HepG2 (cell line): ENCODE results near the gene PLA2G2A. TPM values are rescaled to one million over a fixed set of nuclear protein-coding genes. Genes with fewer than 3 reads are reported as not detected.
A peak's percentile ranks its signal among the peaks of the same experiment; 100 is the strongest.

Experiments used
- BCL6 ChIP-seq: IDR thresholded peaks from 2 replicates; pipeline ENCODE4 v1.6.1; 2016; ENCODE audit warnings: missing genetic modification reagents, missing compliant biosample characterization
- CHD4 ChIP-seq: fragments of 200-600 bp; sonication (generic); IDR thresholded peaks from 2 replicates; pipeline ENCODE4 v1.7.0; 2017; ENCODE audit warnings: mild to moderate bottlenecking, low read length, borderline replicate concordance
- CREM ChIP-seq, 2 experiments: sonication (generic) in 1 of 2; formaldehyde crosslinking in 1 of 2; IDR thresholded peaks; 2 replicates each; pipeline versions ENCODE4 v1.4.0 to v1.6.1; 2016 to 2020; ENCODE audit warnings: antibody characterized with exemption in 1 of 2, mild to moderate bottlenecking in 1 of 2, missing genetic modification reagents in 1 of 2
- DDIT3 ChIP-seq: sonication (generic); formaldehyde crosslinking; IDR thresholded peaks from 2 replicates; pipeline ENCODE4 v1.4.0; 2020; ENCODE audit warnings: mild to moderate bottlenecking, missing genetic modification reagents
- EED ChIP-seq: sonication (generic); formaldehyde crosslinking; IDR thresholded peaks from 2 replicates; pipeline ENCODE4 v1.5.0; 2020; ENCODE audit warnings: mild to moderate bottlenecking, missing genetic modification reagents
- FOXK2 ChIP-seq: fragments of 450-650 bp; IDR thresholded peaks from 2 replicates; pipeline ENCODE4 v1.6.1; 2016
- MBNL3 ChIP-seq: fragments of 250-450 bp; sonication (Bioruptor Pico); conservative IDR thresholded peaks from 2 replicates; pipeline ENCODE4 v1.8.0; 2022; ENCODE audit warnings: mild to moderate bottlenecking, inconsistent platforms
- MIXL1 ChIP-seq: IDR thresholded peaks from 2 replicates; pipeline ENCODE4 v1.6.1; 2016
- MYPOP ChIP-seq: sonication (generic); formaldehyde crosslinking; IDR thresholded peaks from 2 replicates; pipeline ENCODE4 v1.8.1; 2023; ENCODE audit warnings: mild to moderate bottlenecking, moderate library complexity, missing genetic modification reagents
- NFIB ChIP-seq: sonication (generic); formaldehyde crosslinking; IDR thresholded peaks from 2 replicates; pipeline ENCODE4 v1.9.0; 2021; ENCODE audit warnings: missing genetic modification reagents, mild to moderate bottlenecking, borderline replicate concordance
- NKX3-1 ChIP-seq: sonication (generic); formaldehyde crosslinking; IDR thresholded peaks from 2 replicates; pipeline ENCODE4 v1.5.0; 2020; ENCODE audit warnings: missing genetic modification reagents
- PAX8 ChIP-seq: sonication (generic); formaldehyde crosslinking; IDR thresholded peaks from 2 replicates; pipeline ENCODE4 v1.8.0; 2022; ENCODE audit warnings: mild to moderate bottlenecking, missing genetic modification reagents, borderline replicate concordance
- THAP7 ChIP-seq: sonication (generic); formaldehyde crosslinking; IDR thresholded peaks from 2 replicates; pipeline ENCODE4 v1.8.1; 2023; ENCODE audit warnings: mild to moderate bottlenecking, missing genetic modification reagents
- TMF1 ChIP-seq: sonication (generic); formaldehyde crosslinking; IDR thresholded peaks from 2 replicates; pipeline ENCODE4 v1.8.1; 2022; ENCODE audit warnings: low read depth, missing genetic modification reagents
- ZBTB20 ChIP-seq: sonication (generic); formaldehyde crosslinking; IDR thresholded peaks from 2 replicates; pipeline ENCODE4 v1.8.1; 2023; ENCODE audit warnings: missing genetic modification reagents, low read depth, mild to moderate bottlenecking, borderline replicate concordance
- ZFP1 ChIP-seq: IDR thresholded peaks from 2 replicates; pipeline ENCODE4 v1.6.1; 2016
- ZFX ChIP-seq: sonication (generic); formaldehyde crosslinking; IDR thresholded peaks from 2 replicates; pipeline ENCODE4 v1.4.0; 2020; ENCODE audit warnings: mild to moderate bottlenecking, low read depth, missing genetic modification reagents, moderate library complexity
- ZMYM2 ChIP-seq: sonication (generic); formaldehyde crosslinking; IDR thresholded peaks from 2 replicates; pipeline ENCODE4 v1.8.0; 2022; ENCODE audit warnings: mild to moderate bottlenecking, missing genetic modification reagents
- ZNF225 ChIP-seq: sonication (generic); formaldehyde crosslinking; IDR thresholded peaks from 2 replicates; pipeline ENCODE4 v1.4.0; 2020; ENCODE audit warnings: mild to moderate bottlenecking, missing genetic modification reagents
- ZNF281 ChIP-seq: sonication (generic); formaldehyde crosslinking; IDR thresholded peaks from 2 replicates; pipeline ENCODE4 v1.4.0; 2020; ENCODE audit warnings: missing genetic modification reagents, borderline replicate concordance
- ZNF432 ChIP-seq: sonication (generic); formaldehyde crosslinking; IDR thresholded peaks from 2 replicates; pipeline ENCODE4 v1.5.0; 2020; ENCODE audit warnings: missing genetic modification reagents, mild to moderate bottlenecking, borderline replicate concordance
- ZNF567 ChIP-seq: sonication (generic); formaldehyde crosslinking; IDR thresholded peaks from 2 replicates; pipeline ENCODE4 v1.8.1; 2023; ENCODE audit warnings: mild to moderate bottlenecking, missing genetic modification reagents, borderline replicate concordance
- ZNF570 ChIP-seq: sonication (generic); formaldehyde crosslinking; IDR thresholded peaks from 2 replicates; pipeline ENCODE4 v1.4.0; 2020; ENCODE audit warnings: mild to moderate bottlenecking, missing genetic modification reagents, borderline replicate concordance
- ZNF572 ChIP-seq: sonication (generic); formaldehyde crosslinking; IDR thresholded peaks from 2 replicates; pipeline ENCODE4 v1.5.1; 2020; ENCODE audit warnings: mild to moderate bottlenecking, missing genetic modification reagents
- ZNF709 ChIP-seq: sonication (generic); formaldehyde crosslinking; IDR thresholded peaks from 2 replicates; pipeline ENCODE4 v1.5.0; 2020; ENCODE audit warnings: mild to moderate bottlenecking, missing genetic modification reagents
- ZNF777 ChIP-seq: sonication (generic); formaldehyde crosslinking; IDR thresholded peaks from 2 replicates; pipeline ENCODE4 v1.4.0; 2020; ENCODE audit warnings: missing genetic modification reagents
- ZSCAN25 ChIP-seq: sonication (generic); formaldehyde crosslinking; IDR thresholded peaks from 2 replicates; pipeline ENCODE4 v1.8.0; 2022; ENCODE audit warnings: mild to moderate bottlenecking, missing genetic modification reagents
- polyA plus RNA-seq, 8 experiments: library from polyadenylated mRNA; depleted of rRNA in 3 of 8; stranded (reverse) in 7 of 8; unstranded in 1 of 8; fragments of >200 nt; fragmentation: Illumina TruSeq in 4 of 8; extraction: Trizol in 4 of 8; gene quantifications; 2 replicates each; pipeline versions ENCODE4 v1.2.1 to v1.2.3, GENCODE V29; 2011 to 2016; ENCODE audit warnings: low read depth in 4 of 8, missing spikeins in 1 of 8, mixed read lengths in 1 of 8; ENCODE audit not compliant: insufficient read depth in 1 of 8
- total RNA-seq, 5 experiments: library from RNA; depleted of rRNA; stranded (reverse); fragments of >200 nt; fragmentation: Illumina TruSeq; extraction: Trizol; gene quantifications; 2 replicates each; pipeline ENCODE4 v1.2.3, GENCODE V29; 2016; ENCODE audit warnings: low read depth in 1 of 5
- TF ChIP-seq, protein P1 (sequence below): IDR thresholded peaks from 2 replicates; pipeline ENCODE4 v1.6.1; 2016

Gene PLA2G2A
- total and polyA plus RNA-seq, 2 of the 13 experiments (the other 11 are each of a cell fraction or from before 2014, with no cell fraction given) = 0.35 to 30.3 TPM

- TF ChIP-seq EED (CRISPR knock-in tag) (no peak), ZNF570 (no peak), ZNF567 (CRISPR knock-in tag) (no peak), ZNF281 (CRISPR knock-in tag) (peak; percentile 80; the same call in 1 of the 2 replicates), MYPOP (peak; percentile 72; the same call in 1 of the 2 replicates), ZFP1 (CRISPR knock-in tag) (0 out of 2 replicates have a peak, but pooled peaks have one; percentile 49), ZNF225 (CRISPR knock-in tag) (no peak), ZMYM2 (CRISPR knock-in tag) (no peak), BCL6 (CRISPR knock-in tag) (peak; percentile 100), DDIT3 (CRISPR knock-in tag) (no peak), FOXK2 (peak; percentile 57), CHD4 (no peak), ZFX (CRISPR knock-in tag) (no peak), MIXL1 (CRISPR knock-in tag) (peak; percentile 71; the same call in 1 of the 2 replicates), ZNF432 (no peak), PAX8 (CRISPR knock-in tag) (no peak), ZNF777 (no peak), TMF1 (no peak), THAP7 (CRISPR knock-in tag) (no peak), NFIB (no peak), ZBTB20 (CRISPR knock-in tag) (no peak), ZNF709 (CRISPR knock-in tag) (no peak), NKX3-1 (CRISPR knock-in tag) (peak; percentile 82; the same call in 1 of the 2 replicates), CREM (IDR thresholded peaks at IDR 0.05) (peak; percentile 94), CREM (CRISPR knock-in tag; IDR thresholded peaks at IDR 0.05) (no peak), MBNL3 (no peak), ZNF572 (CRISPR knock-in tag) (no peak), ZSCAN25 (CRISPR knock-in tag) (no peak)
- TF ChIP-seq, protein P1, sequence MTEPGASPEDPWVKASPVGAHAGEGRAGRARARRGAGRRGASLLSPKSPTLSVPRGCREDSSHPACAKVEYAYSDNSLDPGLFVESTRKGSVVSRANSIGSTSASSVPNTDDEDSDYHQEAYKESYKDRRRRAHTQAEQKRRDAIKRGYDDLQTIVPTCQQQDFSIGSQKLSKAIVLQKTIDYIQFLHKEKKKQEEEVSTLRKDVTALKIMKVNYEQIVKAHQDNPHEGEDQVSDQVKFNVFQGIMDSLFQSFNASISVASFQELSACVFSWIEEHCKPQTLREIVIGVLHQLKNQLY (CRISPR knock-in tag) = peak; percentile 89
Observed at GRCh38 chr1:19987719-19988118, 8.3 kb upstream of the PLA2G2A start (continued).
